Motor neuron (in vitro differentiated cells): ENCODE data around the gene SIAE. TPM values are rescaled to one million over a fixed set of nuclear protein-coding genes. Genes with fewer than 3 reads are reported as not detected.

Experiments
- ATAC-seq, 8 experiments: fragments of 200-7000 bp; cut with Tn5 transposase; replicated peaks in 6 of 8; 2 replicates each; pipeline ENCODE4 v1.8.0; 2021; ENCODE audit warnings: mild to moderate bottlenecking in 8 of 8, moderate library complexity in 8 of 8
- H3K27ac ChIP-seq, 2 donors: fragments of 250-450 bp; sonication (Bioruptor Pico); 2 replicates each; pipeline ENCODE4 v1.9.0; 2021; ENCODE audit warnings: antibody characterized with exemption in 2 of 2, mild to moderate bottlenecking in 2 of 2, moderate library complexity in 1 of 2
- H3K4me1 ChIP-seq, 2 donors: fragments of 250-450 bp; sonication (Bioruptor Pico); replicated peaks in 1 of 2; 2 replicates each; pipeline ENCODE4 v1.6.1; 2021; ENCODE audit warnings: antibody characterized with exemption in 2 of 2, mild to moderate bottlenecking in 2 of 2, moderate library complexity in 1 of 2
- H3K4me3 ChIP-seq, 5 donors: fragments of 250-450 bp; sonication (Bioruptor Pico); 2 replicates each; pipeline ENCODE4 v1.9.0; 2021; ENCODE audit warnings: antibody characterized with exemption in 5 of 5, mild to moderate bottlenecking in 5 of 5, moderate library complexity in 4 of 5
- WGBS, 10 experiments: fragments of 450-650 bp; shearing (Covaris generic); methylation state at CpG; one replicate each; pipeline ENCODE4 v1.0.0; 2022; 5-methylcytosine and 5-hydroxymethylcytosine counted together
- in situ Hi-C, 9 experiments: fragments of 400-800 bp; cut with MboI; loops; one replicate each; pipeline ENCODE4 v1.15.0; 2021; ENCODE audit warnings: low sequenced_read_pairs in 9 of 9, low pct_unique_long_range_greater_than_20kb in 2 of 9; ENCODE audit not compliant: unreplicated experiment in 9 of 9
- total RNA-seq, 8 experiments: library from RNA; unstranded; fragments of 300-600 nt; gene quantifications; 2 replicates each; pipeline versions ENCODE4 v1.2.3 to v1.2.4, GENCODE V29; 2022

Gene SIAE
- 10 to 100 TPM in 4 of 8 experiments, 1 to 10 TPM in 4; 3.2 to 78.6 (median 15.5) TPM for total RNA-seq

- H3K4me3 ChIP-seq, result peak within 1 kb of the TSS; percentile 48 to 91 (median 72)
- in situ Hi-C loops, result loop anchor here in 8 of 9 experiments (5.0 to 25.0 kb wide), 4 partner anchors 74 to 189 kb away; partner anchors contain the start of genes ESAM (in 6 of the 8), VSIG2 (in 6 of the 8) and ROBO3 (in 3 of the 8)
- peaks cover 6 to 9% of the 10 kb centered on the region in 2 donors for H3K4me1 ChIP-seq
- peak; percentile 83 to 99 (median 98) for ATAC-seq
- WGBS, 10 experiments, result 0 to 20% (median 0%) methylated on average over 2 to 19 of the region's 58 CpGs; no CpG with 5 or more reads in 4 of the 10 experiments
- H3K27ac ChIP-seq, result peak within 1 kb of the TSS in 1 of 2 donors; percentile 0
Measured at GRCh38 chr11:124673333-124674167, at the start of gene SIAE, which contains the start of gene SPA17. SIAE (minus strand) TSS chr11:124673739; CDS start chr11:124673708, 31 bp downstream. SPA17 (plus strand) TSS chr11:124673904; CDS start chr11:124675265, 1,361 bp downstream.

- no peak overlapping the region for H3K4me3 ChIP-seq
- no peak overlapping the region for H3K27ac ChIP-seq
- 0 to 83% (median 57%) methylated on average over 1 to 4 of the region's 6 CpGs; no CpG with 5 or more reads in 6 of the 10 experiments for WGBS, 10 experiments
- in situ Hi-C loops, result no loop called here
- peak in 1 of 8 experiments; percentile 11 for ATAC-seq
- peaks cover 45 to 52% of the 10 kb centered on the region in 2 donors for H3K4me1 ChIP-seq
Measured at GRCh38 chr11:124722176-124722575, 48.6 kb upstream of the SIAE start.

- ATAC-seq, result peak in 2 of 8 experiments; percentile 21 to 52
- no peak overlapping the region for H3K4me3 ChIP-seq
- no peak overlapping the region for H3K27ac ChIP-seq
- in situ Hi-C loops, result no loop called here
- peaks cover 27 to 35% of the 10 kb centered on the region in 2 donors for H3K4me1 ChIP-seq
- 0 to 60% (median 35%) methylated on average over 1 to 2 of the region's 2 CpGs; no CpG with 5 or more reads in 4 of the 10 experiments for WGBS, 10 experiments
Measured at GRCh38 chr11:124719534-124719933, 46.0 kb upstream of the SIAE start.

- WGBS, 10 experiments, result 13 to 100% (median 52%) methylated on average over 1 to 10 of the region's 14 CpGs; no CpG with 5 or more reads in 3 of the 10 experiments
- ATAC-seq, result peak in 1 of 8 experiments; percentile 9
- Histone ChIP-seq H3K27ac (no peak overlapping the region), H3K4me3 (no peak overlapping the region), H3K4me1 (peaks cover 21 to 28% of the 10 kb centered on the region in 2 donors)
- in situ Hi-C loops, result no loop called here
Measured at GRCh38 chr11:124718801-124719200, 45.3 kb upstream of the SIAE start.

GRCh38 chr11:124717786-124718651 is 44.5 kb upstream of the SIAE start:
- H3K4me1 ChIP-seq, result peaks cover 21 to 28% of the 10 kb centered on the region in 2 donors
- in situ Hi-C loops, result no loop called here
- H3K27ac ChIP-seq, result no peak overlapping the region
- 0 to 39% (median 8%) methylated on average over 1 to 14 of the region's 45 CpGs; no CpG with 5 or more reads in 2 of the 10 experiments for WGBS, 10 experiments
- peak overlapping the region; percentile 16 to 31 (median 22) for H3K4me3 ChIP-seq
- ATAC-seq, result peak; percentile 70 to 92 (median 80)

- no peak overlapping the region for H3K27ac ChIP-seq
- no peak overlapping the region for H3K4me3 ChIP-seq
- in situ Hi-C loops, result no loop called here
- H3K4me1 ChIP-seq, result peaks cover 21 to 28% of the 10 kb centered on the region in 2 donors
- ATAC-seq, result peak in 1 of 8 experiments; percentile 15
- WGBS, 10 experiments, result 52 to 100% (median 72%) methylated on average over 1 to 6 of the region's 7 CpGs; no CpG with 5 or more reads in 1 of the 10 experiments
Measured at GRCh38 chr11:124717421-124717785, 43.9 kb upstream of the SIAE start.

GRCh38 chr11:124716591-124716990 is 43.1 kb upstream of the SIAE start:
- no peak overlapping the region for H3K4me3 ChIP-seq
- 0 to 90% (median 78%) methylated on average over 1 to 3 of the region's 3 CpGs; no CpG with 5 or more reads in 3 of the 10 experiments for WGBS, 10 experiments
- no peak overlapping the region for H3K27ac ChIP-seq
- peak in 1 of 8 experiments; percentile 50 for ATAC-seq
- peaks cover 21 to 22% of the 10 kb centered on the region in 2 donors for H3K4me1 ChIP-seq
- in situ Hi-C loops, result no loop called here

- Histone ChIP-seq H3K4me1 (no peaks in the 10 kb centered on the region), H3K4me3 (no peak overlapping the region)
- WGBS, 10 experiments, result 0 to 90% (median 60%) methylated on average over 1 to 3 of the region's 3 CpGs; no CpG with 5 or more reads in 1 of the 10 experiments
Measured at GRCh38 chr11:124712392-124712791, 38.9 kb upstream of the SIAE start.

GRCh38 chr11:124707829-124708228 is 34.3 kb upstream of the SIAE start:
- no peaks in the 10 kb centered on the region for H3K4me1 ChIP-seq
- ATAC-seq, result peak in 3 of 8 experiments; percentile 66 to 70 (median 70)
- H3K4me3 ChIP-seq, result no peak overlapping the region
- in situ Hi-C loops, result no loop called here
- no peak overlapping the region for H3K27ac ChIP-seq
- WGBS, 10 experiments, result 47 to 100% (median 84%) methylated on average over 1 to 4 of the region's 4 CpGs; no CpG with 5 or more reads in 2 of the 10 experiments

More at GRCh38 chr11:124712392-124712791, 38.9 kb upstream of the SIAE start:
- in situ Hi-C loops, result no loop called here
- no peak overlapping the region for H3K27ac ChIP-seq
- ATAC-seq, result no peak

GRCh38 chr11:124700028-124700427 is 26.5 kb upstream of the SIAE start:
- H3K4me3 ChIP-seq, result no peak overlapping the region
- H3K4me1 ChIP-seq, result no peaks in the 10 kb centered on the region
- in situ Hi-C loops, result no loop called here
- peak in 3 of 8 experiments; percentile 88 to 98 (median 93) for ATAC-seq
- no peak overlapping the region for H3K27ac ChIP-seq

GRCh38 chr11:124699547-124699946 is 26.0 kb upstream of the SIAE start:
- Histone ChIP-seq H3K27ac (no peak overlapping the region), H3K4me1 (no peaks in the 10 kb centered on the region), H3K4me3 (no peak overlapping the region)
- in situ Hi-C loops, result no loop called here
- WGBS, 10 experiments, result 0 to 100% (median 67%) methylated on average over 1 of the region's 1 CpG; no CpG with 5 or more reads in 3 of the 10 experiments
- peak in 4 of 8 experiments; percentile 38 to 79 (median 70) for ATAC-seq

- 52 to 100% (median 94%) methylated on average over 1 to 2 of the region's 2 CpGs; no CpG with 5 or more reads in 1 of the 10 experiments for WGBS, 10 experiments
- no peak for ATAC-seq
- Histone ChIP-seq H3K4me1 (no peaks in the 10 kb centered on the region), H3K4me3 (no peak overlapping the region), H3K27ac (no peak overlapping the region)
- in situ Hi-C loops, result no loop called here
Measured at GRCh38 chr11:124693142-124693541, 19.6 kb upstream of the SIAE start.
